H9 (cell line): Measurements from ENCODE around the gene HLA-DQB2. TPM values are rescaled to one million over a fixed set of nuclear protein-coding genes. Genes with fewer than 3 reads are reported as not detected.

Source experiments
- DNase-seq: peaks from one replicate; pipeline ENCODE4 v3.0.0-alpha.2; 2017
- H2AFZ ChIP-seq: one replicate; pipeline ENCODE4 v1.6.1; 2013; ENCODE audit warnings: mild to moderate bottlenecking, low read length, control low read depth, moderate library complexity
- H2AK5ac ChIP-seq: 2 replicates; pipeline ENCODE4 v1.6.1; 2013; ENCODE audit warnings: low read length, control low read depth, mixed read lengths; ENCODE audit not compliant: insufficient read length
- H2BK120ac ChIP-seq: one replicate; pipeline ENCODE4 v1.6.1; 2013; ENCODE audit warnings: low read depth, mild to moderate bottlenecking, low read length, control low read depth, inconsistent platforms; ENCODE audit not compliant: poor library complexity, severe bottlenecking
- H2BK12ac ChIP-seq: 2 replicates; pipeline ENCODE4 v1.6.1; 2013; ENCODE audit warnings: low read length, control low read depth, mixed read lengths, low read depth; ENCODE audit not compliant: insufficient read length
- H2BK15ac ChIP-seq: 2 replicates; pipeline ENCODE4 v1.6.1; 2013; ENCODE audit warnings: low read depth, low read length, control low read depth
- H2BK20ac ChIP-seq: one replicate; pipeline ENCODE4 v1.6.1; 2013; ENCODE audit warnings: low read depth, mild to moderate bottlenecking, low read length, control low read depth, inconsistent platforms; ENCODE audit not compliant: poor library complexity, severe bottlenecking
- H2BK5ac ChIP-seq: 2 replicates; pipeline ENCODE4 v1.6.1; 2013; ENCODE audit warnings: low read length, control low read depth, mixed read lengths; ENCODE audit not compliant: insufficient read length
- H3K14ac ChIP-seq: 2 replicates; pipeline ENCODE4 v1.6.1; 2013; ENCODE audit warnings: low read length, control low read depth; ENCODE audit not compliant: insufficient read depth
- H3K18ac ChIP-seq: 2 replicates; pipeline ENCODE4 v1.6.1; 2013; ENCODE audit warnings: low read depth, mild to moderate bottlenecking, mixed read lengths, low read length, control low read depth; ENCODE audit not compliant: insufficient read length
- H3K23ac ChIP-seq: 2 replicates; pipeline ENCODE4 v1.6.1; 2013; ENCODE audit warnings: low read length, control low read depth, mixed read lengths, low read depth; ENCODE audit not compliant: insufficient read length
- H3K23me2 ChIP-seq: 2 replicates; pipeline ENCODE4 v1.6.1; 2013; ENCODE audit warnings: low read depth, mild to moderate bottlenecking, mixed read lengths, low read length, control low read depth; ENCODE audit not compliant: insufficient read length, poor library complexity, severe bottlenecking
- H3K27ac ChIP-seq: 2 replicates; pipeline ENCODE4 v1.5.1; 2013; ENCODE audit warnings: low read length, control low read depth, mixed read lengths, low read depth; ENCODE audit not compliant: insufficient read length
- H3K27me3 ChIP-seq: 2 replicates; pipeline ENCODE4 v1.6.1; 2013; ENCODE audit warnings: low read length, control low read depth, inconsistent platforms; ENCODE audit not compliant: insufficient read depth
- H3K4ac ChIP-seq: 2 replicates; pipeline ENCODE4 v1.6.1; 2013; ENCODE audit warnings: low read depth, mild to moderate bottlenecking, control low read depth, inconsistent platforms, low read length, moderate library complexity
- H3K4me1 ChIP-seq: 2 replicates; pipeline ENCODE4 v1.6.1; 2013; ENCODE audit warnings: low read length, control low read depth, inconsistent platforms; ENCODE audit not compliant: insufficient read depth
- H3K4me2 ChIP-seq: 2 replicates; pipeline ENCODE4 v1.6.1; 2013; ENCODE audit warnings: low read length, control low read depth, mixed read lengths; ENCODE audit not compliant: insufficient read length, insufficient read depth
- H3K56ac ChIP-seq: 2 replicates; pipeline ENCODE4 v1.6.1; 2013; ENCODE audit warnings: low read depth, mild to moderate bottlenecking, mixed read lengths, low read length, control low read depth; ENCODE audit not compliant: insufficient read length
- H3K79me1 ChIP-seq: 2 replicates; pipeline ENCODE4 v1.6.1; 2013; ENCODE audit warnings: low read depth, mild to moderate bottlenecking, moderate library complexity, low read length, control low read depth, inconsistent platforms; ENCODE audit not compliant: insufficient read depth, poor library complexity, severe bottlenecking
- H3K79me2 ChIP-seq: 2 replicates; pipeline ENCODE4 v1.6.1; 2013; ENCODE audit warnings: low read length, control low read depth, inconsistent platforms; ENCODE audit not compliant: insufficient read depth
- H3K9ac ChIP-seq: 2 replicates; pipeline ENCODE4 v1.6.1; 2013; ENCODE audit warnings: low read length, control low read depth, mixed read lengths; ENCODE audit not compliant: insufficient read length; ENCODE audit errors: extremely low read depth
- H3K9me3 ChIP-seq: one replicate; pipeline ENCODE4 v1.6.1; 2013; ENCODE audit warnings: low read depth, low read length, inconsistent platforms; ENCODE audit not compliant: control insufficient read depth
- H3T11ph ChIP-seq: one replicate; pipeline ENCODE4 v1.6.1; 2013; ENCODE audit warnings: mild to moderate bottlenecking, low read length, control low read depth, inconsistent platforms
- H4K20me1 ChIP-seq: one replicate; pipeline ENCODE4 v1.6.1; 2013; ENCODE audit not compliant: control insufficient read depth, insufficient read length, insufficient read depth
- H4K5ac ChIP-seq: 2 replicates; pipeline ENCODE4 v1.6.1; 2013; ENCODE audit warnings: low read depth, mild to moderate bottlenecking, mixed read lengths, low read length, control low read depth; ENCODE audit not compliant: insufficient read length
- H4K8ac ChIP-seq: replicated peaks from 2 replicates; pipeline ENCODE4 v1.6.1; 2013; ENCODE audit warnings: low read length, control low read depth, mixed read lengths, low read depth; ENCODE audit not compliant: insufficient read length
- H4K91ac ChIP-seq: 2 replicates; pipeline ENCODE4 v1.6.1; 2013; ENCODE audit warnings: low read depth, mild to moderate bottlenecking, moderate library complexity, mixed read lengths, low read length, control low read depth; ENCODE audit not compliant: insufficient read length
- H3K27ac Mint-ChIP-seq, 3 experiments: 2 replicates in 2 of 3; 3 replicates in 1 of 3; pipeline ENCODE4 v1.8.0; 2020 to 2021; ENCODE audit warnings: mixed read lengths in 3 of 3, mild to moderate bottlenecking in 1 of 3, moderate library complexity in 1 of 3
- H3K27me3 Mint-ChIP-seq: 2 replicates; pipeline ENCODE4 v1.8.0; 2021; ENCODE audit warnings: low read depth, mild to moderate bottlenecking, moderate library complexity, mixed read lengths
- H3K36me3 Mint-ChIP-seq, 3 experiments: 2 replicates in 2 of 3; 3 replicates in 1 of 3; pipeline ENCODE4 v1.8.0; 2020 to 2021; ENCODE audit warnings: low read depth in 3 of 3, mixed read lengths in 3 of 3; ENCODE audit not compliant: insufficient read depth in 1 of 3
- H3K4me1 Mint-ChIP-seq, 2 experiments: 2 replicates each; pipeline ENCODE4 v1.8.0; 2020; ENCODE audit warnings: mixed read lengths in 2 of 2
- H3K4me3 Mint-ChIP-seq, 2 experiments: 2 replicates in 1 of 2; 3 replicates in 1 of 2; pipeline ENCODE4 v1.8.0; 2020 to 2021; ENCODE audit warnings: mild to moderate bottlenecking in 2 of 2, mixed read lengths in 2 of 2, moderate library complexity in 1 of 2
- H3K9me3 Mint-ChIP-seq, 2 experiments: 2 replicates in 1 of 2; 3 replicates in 1 of 2; pipeline ENCODE4 v1.8.0; 2020; ENCODE audit warnings: mild to moderate bottlenecking in 2 of 2, mixed read lengths in 2 of 2, moderate library complexity in 1 of 2
- CTCF ChIP-seq: fragments of 200-600 bp; sonication (generic); conservative IDR thresholded peaks from 3 replicates; pipeline ENCODE4 v1.8.0; 2021; ENCODE audit warnings: antibody characterized with exemption, mild to moderate bottlenecking
- WGBS: extraction: QIAGEN DNeasy Blood & Tissue Kit; methylation state at CpG from one replicate; pipeline ENCODE4 v1.1.7; 2013; ENCODE audit warnings: missing lambda C conversion rate, low lambda C conversion rate, mixed read lengths; ENCODE audit not compliant: insufficient read length; ENCODE audit errors: extremely low coverage; 5-methylcytosine and 5-hydroxymethylcytosine counted together
- long read RNA-seq: library from polyadenylated mRNA; unstranded; transcript quantifications from one replicate; pipeline ENCODE4 v2.0.0, GENCODE V29; 2020
- total RNA-seq: library from RNA; stranded (reverse); gene quantifications from 2 replicates; pipeline ENCODE4 v1.2.1, GENCODE V29; 2021

Gene HLA-DQB2
- not detected in 2 replicates for total RNA-seq
- long read RNA-seq, result 0 reads

GRCh38 chr6:32763421-32763820 is at the start of gene HLA-DQB2:
Gene HLA-DQB2 (minus strand): TSS chr6:32763532. CDS start chr6:32763470, 62 bp downstream.
- peaks cover 18 to 22% of the 10 kb centered on the region in 2 experiments for H3K4me1 Mint-ChIP-seq
- H2BK120ac ChIP-seq, result no peak within 1 kb of the TSS
- H2BK12ac ChIP-seq, result no peak within 1 kb of the TSS
- H2BK20ac ChIP-seq, result no peak within 1 kb of the TSS
- no peak within 1 kb of the TSS for H3K27ac Mint-ChIP-seq
- no peak within 1 kb of the TSS for H3K4me2 ChIP-seq
- TF ChIP-seq CTCF, result no peak
- no peak within 1 kb of the TSS for H3K27ac ChIP-seq
- no peaks in the 10 kb centered on the region for H4K20me1 ChIP-seq
- H4K8ac ChIP-seq, result no peak within 1 kb of the TSS
- H3K4me3 Mint-ChIP-seq, result no peak within 1 kb of the TSS
- no peaks in the 10 kb centered on the region for H3K79me1 ChIP-seq
- H2BK15ac ChIP-seq, result no peak within 1 kb of the TSS; the same call in 1 of the 2 replicates
- peaks cover 6% of the 10 kb centered on the region for H3K27me3 Mint-ChIP-seq
- H3K9me3 ChIP-seq, result no peaks in the 10 kb centered on the region
- H3K27me3 ChIP-seq, result no peaks in the 10 kb centered on the region
- H2AFZ ChIP-seq, result no peak within 1 kb of the TSS
- H3K36me3 Mint-ChIP-seq, result no peaks in the 10 kb centered on the region; a peak in 1 of 7 replicates
- no peak within 1 kb of the TSS for H3T11ph ChIP-seq
- H3K23ac ChIP-seq, result no peak within 1 kb of the TSS
- no peaks in the 10 kb centered on the region for H3K23me2 ChIP-seq
- no peak within 1 kb of the TSS for H3K18ac ChIP-seq
- no peaks in the 10 kb centered on the region for H3K4me1 ChIP-seq
- H3K79me2 ChIP-seq, result no peaks in the 10 kb centered on the region
- H4K5ac ChIP-seq, result no peak within 1 kb of the TSS
- no peak for DNase-seq
- WGBS, result no CpG with 5 or more reads among the region's 4 CpGs
- no peak within 1 kb of the TSS for H3K56ac ChIP-seq
- no peak within 1 kb of the TSS for H3K14ac ChIP-seq
- no peak within 1 kb of the TSS for H4K91ac ChIP-seq
- no peak within 1 kb of the TSS for H3K4ac ChIP-seq
- H3K9ac ChIP-seq, result no peak within 1 kb of the TSS
- no peak within 1 kb of the TSS for H2BK5ac ChIP-seq
- no peak within 1 kb of the TSS for H2AK5ac ChIP-seq
- no peaks in the 10 kb centered on the region; a peak in 1 of 5 replicates for H3K9me3 Mint-ChIP-seq
